Kidney (tissue), 14 donors: Measurements from ENCODE around the gene TMEM44. TPM values are rescaled to one million over a fixed set of nuclear protein-coding genes. Genes with fewer than 3 reads are reported as not detected.

Experiments
- DNase-seq, 5 donors: peaks; one replicate each; pipeline ENCODE4 v3.0.0-alpha.2; 2013 to 2020
- FAIRE-seq: peaks from 2 replicates; lab custom pipeline; 2012; peaks lifted over from hg19 to GRCh38; lab: Jason Lieb, UNC
- H3K27ac ChIP-seq, 2 donors: one replicate each; pipeline ENCODE4 v1.7.0; 2013; ENCODE audit warnings: low read depth in 2 of 2, low read length in 2 of 2, inconsistent platforms in 1 of 2
- H3K27me3 ChIP-seq: one replicate; pipeline ENCODE4 v1.7.1; 2013; ENCODE audit warnings: low read length, inconsistent platforms; ENCODE audit not compliant: control insufficient read depth, insufficient read depth
- H3K36me3 ChIP-seq, 3 donors: one replicate each; pipeline versions ENCODE4 v1.7.0 to v1.7.1; 2013; ENCODE audit warnings: low read length in 3 of 3, control low read depth in 1 of 3, inconsistent platforms in 1 of 3; ENCODE audit not compliant: insufficient read depth in 3 of 3, control insufficient read depth in 2 of 3
- H3K4me1 ChIP-seq, 3 donors: one replicate each; pipeline versions ENCODE4 v1.7.0 to v1.7.1; 2013; ENCODE audit warnings: low read length in 3 of 3, inconsistent platforms in 1 of 3, low read depth in 1 of 3; ENCODE audit not compliant: control insufficient read depth in 2 of 3, insufficient read depth in 2 of 3
- H3K4me3 ChIP-seq, 3 donors: one replicate each; pipeline versions ENCODE4 v1.7.0 to v1.8.1; 2013; ENCODE audit warnings: low read length in 3 of 3, control low read depth in 1 of 3, inconsistent platforms in 1 of 3
- H3K9ac ChIP-seq, 3 donors: one replicate each; pipeline versions ENCODE4 v1.7.0 to v1.7.1; 2013; ENCODE audit warnings: low read length in 3 of 3, control low read depth in 1 of 3, inconsistent platforms in 1 of 3
- H3K9me3 ChIP-seq, 3 donors: one replicate each; pipeline versions ENCODE4 v1.7.0 to v1.7.1; 2013; ENCODE audit warnings: low read length in 3 of 3, control low read depth in 1 of 3, inconsistent platforms in 1 of 3; ENCODE audit not compliant: control insufficient read depth in 2 of 3, insufficient read depth in 1 of 3
- CTCF ChIP-seq: IDR thresholded peaks from 3 replicates; pipeline ENCODE4 v1.5.1; 2012; ENCODE audit warnings: mild to moderate bottlenecking, moderate library complexity, borderline replicate concordance; ENCODE audit not compliant: insufficient read depth; ENCODE audit errors: extremely low read depth
- intact Hi-C: fragments of 100-400 bp; cut with DNase I; formaldehyde crosslinking; loops from one replicate; pipeline ENCODE4 v1.11.1; 2022
- polyA plus RNA-seq: library from polyadenylated mRNA; stranded (reverse); fragments of 350-450 nt; fragmentation: Illumina TruSeq; extraction: RNeasy Lipid Tissue Mini Kit (QIAGEN cat#74804); gene quantifications from one replicate; pipeline ENCODE4 v1.2.3, GENCODE V29; 2014; ENCODE audit warnings: low read depth, low replicate concordance; ENCODE audit not compliant: insufficient read depth
- total RNA-seq: library from RNA; stranded (reverse); fragmentation: NEBNext Ultra II Directional; extraction: Animal tissue kit (Norgen Biotek cat#: 25700); gene quantifications from one replicate; pipeline ENCODE4 v1.2.1, GENCODE V29; 2021
- donor health status: control.
- donor health status: control.
- donor health status: control.
- donor health status: control.
- donor health status: control.
- donor health status: DM: yes; HTN: yes; CAD: no.
- donor health status: Normal renal cell carcinoma (clear cell type).

The TMEM44 gene
- total and polyA plus RNA-seq, 2 donors from 2014 or later, result 7.0 to 15.7 TPM

- intact Hi-C loops, result no loop called here
- no peak overlapping the region for H3K27ac ChIP-seq
- DNase-seq (peak; percentile 60 to 82 (median 72)), FAIRE-seq (no peak)
- no peak overlapping the region for H3K4me3 ChIP-seq
- no peaks in the 10 kb centered on the region for H3K9me3 ChIP-seq
- TF ChIP-seq CTCF, result peak; percentile 69
- H3K4me1 ChIP-seq, result peaks cover 0 to 9% (median 2%) of the 10 kb centered on the region in 3 donors
- H3K9ac ChIP-seq, result no peak overlapping the region
- no peaks in the 10 kb centered on the region for H3K36me3 ChIP-seq
- H3K27me3 ChIP-seq, result no peaks in the 10 kb centered on the region
Measured at GRCh38 chr3:194573680-194574437, 59.4 kb downstream of the TMEM44 start.

GRCh38 chr3:194572944-194573491 is 60.2 kb downstream of the TMEM44 start:
- no peak overlapping the region for H3K27ac ChIP-seq

GRCh38 chr3:194572143-194572789 is 61.0 kb downstream of the TMEM44 start:
- Histone ChIP-seq H3K9me3 (no peaks in the 10 kb centered on the region), H3K27ac (peak overlapping the region in 1 of 2 donors; percentile 40), H3K36me3 (no peaks in the 10 kb centered on the region), H3K4me3 (no peak overlapping the region), H3K27me3 (no peaks in the 10 kb centered on the region), H3K4me1 (peaks cover 0 to 9% (median 2%) of the 10 kb centered on the region in 3 donors), H3K9ac (peak overlapping the region in 1 of 3 donors; percentile 23)
- FAIRE-seq (no peak), DNase-seq (peak in 4 of 5 donors; percentile 48 to 88 (median 74))
- intact Hi-C loops, result no loop called here
- TF ChIP-seq CTCF, result no peak

More at GRCh38 chr3:194572944-194573491, 60.2 kb downstream of the TMEM44 start:
- Histone ChIP-seq H3K36me3 (no peaks in the 10 kb centered on the region), H3K4me3 (no peak overlapping the region), H3K9me3 (no peaks in the 10 kb centered on the region), H3K9ac (peak overlapping the region in 1 of 3 donors; percentile 1), H3K27me3 (no peaks in the 10 kb centered on the region), H3K4me1 (peaks cover 0 to 9% (median 2%) of the 10 kb centered on the region in 3 donors)
- FAIRE-seq (no peak), DNase-seq (peak; percentile 42 to 78 (median 68))
- intact Hi-C loops, result no loop called here
- TF ChIP-seq CTCF, result no peak
